Mesothelial cell of epicardium (in vitro differentiated cells): ENCODE measurements around the gene WTIP. TPM values are rescaled to one million over a fixed set of nuclear protein-coding genes. Genes with fewer than 3 reads are reported as not detected.

Source experiments
- DNase-seq, 2 experiments: peaks; one replicate each; pipeline ENCODE4 v3.0.0; 2021; ENCODE audit warnings: low spot score in 2 of 2; ENCODE audit not compliant: unreplicated experiment in 2 of 2
- H3K27ac Mint-ChIP-seq: 2 replicates; pipeline ENCODE4 v1.8.0; 2021; ENCODE audit warnings: mixed read lengths
- H3K27me3 Mint-ChIP-seq: 2 replicates; pipeline ENCODE4 v1.8.0; 2021; ENCODE audit warnings: low read depth, mixed read lengths
- H3K36me3 Mint-ChIP-seq: 2 replicates; pipeline ENCODE4 v1.8.0; 2021; ENCODE audit warnings: mixed read lengths
- H3K4me1 Mint-ChIP-seq: 2 replicates; pipeline ENCODE4 v1.8.0; 2021; ENCODE audit warnings: mixed read lengths
- H3K4me3 Mint-ChIP-seq: 2 replicates; pipeline ENCODE4 v1.8.0; 2021; ENCODE audit warnings: mild to moderate bottlenecking, moderate library complexity, mixed read lengths
- H3K9me3 Mint-ChIP-seq: 2 replicates; pipeline ENCODE4 v1.8.0; 2021; ENCODE audit warnings: mixed read lengths
- CTCF ChIP-seq: fragments of 200-600 bp; sonication (generic); IDR thresholded peaks from one replicate; pipeline ENCODE4 v1.5.0; 2021; ENCODE audit warnings: antibody characterized with exemption; ENCODE audit not compliant: unreplicated experiment
- total RNA-seq: library from RNA; stranded (reverse); gene quantifications from 3 replicates; pipeline ENCODE4 v1.2.1, GENCODE V29; 2021

Gene WTIP
- total RNA-seq, 1 donor from 2014 or later, result 42.3 TPM

GRCh38 chr19:34490141-34490766 lies 8.7 kb downstream of the WTIP start:
- H3K4me3 Mint-ChIP-seq, result no peak overlapping the region
- DNase-seq, result no peak

GRCh38 chr19:34493038-34493648 lies 11.6 kb downstream of the WTIP start:
- Mint-ChIP-seq H3K4me3 (no peak overlapping the region), H3K27me3 (no peaks in the 10 kb centered on the region), H3K36me3 (peaks cover 30% of the 10 kb centered on the region), H3K4me1 (no peaks in the 10 kb centered on the region), H3K9me3 (no peaks in the 10 kb centered on the region), H3K27ac (no peak overlapping the region)
- no peak for DNase-seq
- no peak for TF ChIP-seq CTCF

More at GRCh38 chr19:34490141-34490766, 8.7 kb downstream of the WTIP start:
- Mint-ChIP-seq H3K4me1 (peaks cover 3% of the 10 kb centered on the region), H3K36me3 (peaks cover 21% of the 10 kb centered on the region), H3K27me3 (no peaks in the 10 kb centered on the region), H3K27ac (no peak overlapping the region), H3K9me3 (no peaks in the 10 kb centered on the region)
- no peak for TF ChIP-seq CTCF

- Mint-ChIP-seq H3K36me3 (peaks cover 34% of the 10 kb centered on the region), H3K4me3 (no peak overlapping the region), H3K27ac (no peak overlapping the region), H3K9me3 (no peaks in the 10 kb centered on the region), H3K27me3 (no peaks in the 10 kb centered on the region), H3K4me1 (no peaks in the 10 kb centered on the region)
- no peak for TF ChIP-seq CTCF
- DNase-seq, result no peak
Observed at GRCh38 chr19:34493649-34494044, 12.1 kb downstream of the WTIP start.

- Mint-ChIP-seq H3K4me1 (no peaks in the 10 kb centered on the region), H3K9me3 (no peaks in the 10 kb centered on the region), H3K27ac (no peak overlapping the region), H3K27me3 (no peaks in the 10 kb centered on the region), H3K4me3 (no peak overlapping the region), H3K36me3 (peaks cover 34% of the 10 kb centered on the region)
- TF ChIP-seq CTCF, result no peak
- no peak for DNase-seq
Observed at GRCh38 chr19:34494601-34495000, 13.0 kb downstream of the WTIP start.

- H3K4me3 Mint-ChIP-seq, result no peak overlapping the region
- peaks cover 34% of the 10 kb centered on the region for H3K36me3 Mint-ChIP-seq
- TF ChIP-seq CTCF, result no peak
- H3K27me3 Mint-ChIP-seq, result no peaks in the 10 kb centered on the region
- H3K27ac Mint-ChIP-seq, result no peak overlapping the region
- no peaks in the 10 kb centered on the region for H3K4me1 Mint-ChIP-seq
- no peaks in the 10 kb centered on the region for H3K9me3 Mint-ChIP-seq
- no peak for DNase-seq
Observed at GRCh38 chr19:34495416-34495815, 13.9 kb downstream of the WTIP start.
